A673 (cell line): ENCODE data around the gene IFT52. TPM values are rescaled to one million over a fixed set of nuclear protein-coding genes. Genes with fewer than 3 reads are reported as not detected.
"Not testable (repeated sequence)": the region's sequence is repeated elsewhere in the genome, so short reads cannot be mapped to it uniquely, and the experiment has no call there.

Experiments used
- BruUV-seq: library from RNA; stranded (reverse); fragments of 400-500 nt; replicated peaks from 2 replicates; lab custom pipeline; 2021; lab: Mats Ljungman, UMichigan
- CTCF ChIA-PET: fragments of 300-600 bp; sonication (Branson Sonifier 250); formaldehyde crosslinking; loops from one replicate; lab custom pipeline; 2022; ENCODE audit warnings: antibody characterized with exemption; lab: Charles Lee
- POLR2A ChIA-PET: fragments of 300-600 bp; sonication (Branson Sonifier 250); formaldehyde crosslinking; loops from one replicate; lab custom pipeline; 2022; ENCODE audit warnings: antibody characterized with exemption; ENCODE audit not compliant: low non-redundant PET; lab: Charles Lee
- DNase-seq: peaks from one replicate; pipeline ENCODE4 v3.0.0-alpha.2; 2015; ENCODE audit warnings: low spot score
- H3K27ac ChIP-seq: fragments of 200-600 bp; sonication (generic); 2 replicates; pipeline ENCODE4 v1.5.1; 2016; ENCODE audit warnings: mixed run types, low read depth, mild to moderate bottlenecking, mixed read lengths, antibody characterized with exemption, low read length; ENCODE audit not compliant: poor library complexity, severe bottlenecking
- H3K27me3 ChIP-seq: fragments of 200-600 bp; sonication (generic); replicated peaks from 2 replicates; pipeline ENCODE4 v1.6.1; 2017; ENCODE audit warnings: mixed run types, low read depth, mild to moderate bottlenecking, mixed read lengths, antibody characterized with exemption, low read length; ENCODE audit not compliant: insufficient read depth, poor library complexity
- H3K36me3 ChIP-seq: fragments of 200-600 bp; sonication (generic); 2 replicates; pipeline ENCODE4 v1.6.1; 2016; ENCODE audit warnings: mixed run types, mild to moderate bottlenecking, mixed read lengths, antibody characterized with exemption, low read length; ENCODE audit not compliant: insufficient read depth, poor library complexity, severe bottlenecking
- H3K4me1 ChIP-seq: fragments of 200-600 bp; sonication (generic); 2 replicates; pipeline ENCODE4 v1.6.1; 2017; ENCODE audit warnings: mixed run types, mild to moderate bottlenecking, mixed read lengths, antibody characterized with exemption, low read length; ENCODE audit not compliant: insufficient read depth, poor library complexity, severe bottlenecking
- H3K4me3 ChIP-seq: fragments of 200-600 bp; sonication (generic); 2 replicates; pipeline ENCODE4 v1.5.1; 2016; ENCODE audit warnings: low read depth, mixed run types, mild to moderate bottlenecking, mixed read lengths, low read length; ENCODE audit not compliant: poor library complexity, severe bottlenecking
- H3K9me3 ChIP-seq: fragments of 200-600 bp; sonication (generic); 2 replicates; pipeline ENCODE4 v1.6.1; 2016; ENCODE audit warnings: mixed run types, low read depth, mild to moderate bottlenecking, mixed read lengths, antibody characterized with exemption, low read length; ENCODE audit not compliant: poor library complexity, severe bottlenecking
- EZH2 ChIP-seq: fragments of 200-600 bp; sonication (generic); IDR thresholded peaks from 2 replicates; pipeline ENCODE4 v1.6.1; 2017; ENCODE audit warnings: borderline replicate concordance, low read depth, mild to moderate bottlenecking, mixed read lengths, antibody characterized with exemption, low read length; ENCODE audit not compliant: poor library complexity, severe bottlenecking
- intact Hi-C: fragments of 100-400 bp; cut with micrococcal nuclease; formaldehyde crosslinking; loops from one replicate; pipeline ENCODE4 v1.10.0; 2022; ENCODE audit not compliant: unreplicated experiment
- total RNA-seq: library from RNA; stranded (reverse); gene quantifications from 2 replicates; pipeline ENCODE4 v1.2.3, GENCODE V29; 2021
- TF ChIP-seq, protein P1 (sequence below): fragments of 300-800, 200-600 bp; sonication (generic); conservative IDR thresholded peaks from 2 replicates; pipeline ENCODE4 v1.5.1; 2017; ENCODE audit warnings: low read depth, mild to moderate bottlenecking, antibody characterized with exemption, low read length, moderate library complexity, mixed read lengths

Gene IFT52
- total RNA-seq, 1 experiment from 2014 or later, result 44.3 TPM

DNA sequence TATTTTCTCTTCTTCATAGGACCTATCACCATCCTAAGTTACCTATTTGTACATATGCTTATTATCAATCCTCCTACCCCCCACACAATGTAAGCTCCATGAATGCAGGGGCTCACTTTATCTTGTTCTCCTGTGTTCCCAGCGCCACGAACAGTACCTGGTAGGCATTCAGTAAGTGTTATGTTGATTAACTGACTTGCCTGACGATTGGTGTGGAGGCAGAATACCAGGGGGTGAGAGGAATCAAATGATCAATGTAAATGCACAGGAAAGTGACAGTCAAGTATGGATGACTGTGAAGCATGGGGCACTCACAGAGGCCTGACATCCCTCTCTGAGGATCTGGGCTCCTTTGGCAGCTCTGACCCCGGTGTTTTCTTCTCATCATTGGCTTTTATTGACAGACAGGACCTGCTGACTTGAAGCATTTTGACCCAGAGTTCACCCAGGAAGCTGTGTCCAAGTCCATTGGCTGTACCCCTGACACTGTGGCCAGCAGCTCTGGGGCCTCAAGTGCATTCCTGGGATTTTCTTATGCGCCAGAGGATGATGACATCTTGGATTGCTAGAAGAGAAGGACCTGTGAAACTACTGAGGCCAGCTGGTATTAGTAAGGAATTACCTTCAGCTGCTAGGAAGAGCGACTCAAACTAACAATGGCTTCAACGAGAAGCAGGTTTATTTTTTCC, 6.1 kb upstream of the IFT52 start:
- intact Hi-C loops, result no loop called here
- H3K9me3 ChIP-seq, result no peaks in the 10 kb centered on the region
- no peak for DNase-seq
- TF ChIP-seq, protein P1, sequence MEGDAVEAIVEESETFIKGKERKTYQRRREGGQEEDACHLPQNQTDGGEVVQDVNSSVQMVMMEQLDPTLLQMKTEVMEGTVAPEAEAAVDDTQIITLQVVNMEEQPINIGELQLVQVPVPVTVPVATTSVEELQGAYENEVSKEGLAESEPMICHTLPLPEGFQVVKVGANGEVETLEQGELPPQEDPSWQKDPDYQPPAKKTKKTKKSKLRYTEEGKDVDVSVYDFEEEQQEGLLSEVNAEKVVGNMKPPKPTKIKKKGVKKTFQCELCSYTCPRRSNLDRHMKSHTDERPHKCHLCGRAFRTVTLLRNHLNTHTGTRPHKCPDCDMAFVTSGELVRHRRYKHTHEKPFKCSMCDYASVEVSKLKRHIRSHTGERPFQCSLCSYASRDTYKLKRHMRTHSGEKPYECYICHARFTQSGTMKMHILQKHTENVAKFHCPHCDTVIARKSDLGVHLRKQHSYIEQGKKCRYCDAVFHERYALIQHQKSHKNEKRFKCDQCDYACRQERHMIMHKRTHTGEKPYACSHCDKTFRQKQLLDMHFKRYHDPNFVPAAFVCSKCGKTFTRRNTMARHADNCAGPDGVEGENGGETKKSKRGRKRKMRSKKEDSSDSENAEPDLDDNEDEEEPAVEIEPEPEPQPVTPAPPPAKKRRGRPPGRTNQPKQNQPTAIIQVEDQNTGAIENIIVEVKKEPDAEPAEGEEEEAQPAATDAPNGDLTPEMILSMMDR, result no peak
- no peak for TF ChIP-seq EZH2
- CTCF ChIA-PET, result no interaction called here
- no peak overlapping the region for H3K4me3 ChIP-seq
- no peak overlapping the region for H3K27ac ChIP-seq
- no peaks in the 10 kb centered on the region for H3K36me3 ChIP-seq
- BruUV-seq, result no TSS peak
- H3K4me1 ChIP-seq, result no peaks in the 10 kb centered on the region
- POLR2A ChIA-PET, result no interaction called here
- H3K27me3 ChIP-seq, result no peaks in the 10 kb centered on the region

DNA sequence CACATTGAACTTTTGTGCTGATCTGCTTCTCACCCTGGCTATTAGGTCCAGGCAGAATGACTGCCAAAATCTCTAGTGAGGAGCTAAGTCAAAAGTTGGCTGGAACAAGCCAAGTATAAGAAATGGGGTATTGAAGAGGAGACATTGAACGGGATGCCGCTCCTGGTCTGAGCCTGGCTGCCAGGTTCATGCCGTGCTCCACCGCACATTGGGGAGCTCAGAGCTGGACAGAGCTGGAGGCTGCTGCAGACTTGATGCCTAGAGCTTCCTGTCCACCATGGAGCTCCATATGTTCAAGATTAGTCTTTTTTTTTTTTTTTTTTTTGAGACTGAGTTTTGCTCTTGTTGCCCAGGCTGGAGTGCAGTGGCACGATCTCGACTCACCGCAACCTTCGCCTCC, 4.1 kb upstream of the IFT52 start:
- no TSS peak for BruUV-seq

DNA sequence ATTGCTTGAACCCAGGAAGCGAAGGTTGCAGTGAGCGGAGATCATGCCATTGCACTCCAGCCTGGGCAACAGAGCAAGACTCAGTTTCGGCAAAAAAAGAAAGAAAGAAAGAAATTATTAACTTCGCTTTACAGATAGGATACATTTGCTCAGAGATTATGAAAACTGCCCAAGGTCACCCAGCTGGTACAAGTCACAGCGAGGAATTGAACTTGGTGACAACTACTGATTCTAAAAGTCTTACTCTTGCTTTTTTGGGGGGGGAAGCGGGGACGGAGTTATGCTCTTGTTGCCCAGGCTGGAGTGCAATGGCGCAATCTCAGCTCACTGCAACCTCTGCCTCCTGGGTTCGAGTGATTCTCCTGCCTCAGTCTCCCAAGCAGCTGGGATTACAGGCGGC, 2.2 kb upstream of the IFT52 start:
- H3K9me3 ChIP-seq, H3K27ac ChIP-seq, CTCF ChIA-PET, H3K4me1 ChIP-seq, H3K36me3 ChIP-seq, intact Hi-C loops, POLR2A ChIA-PET, DNase-seq, H3K4me3 ChIP-seq, H3K27me3 ChIP-seq, BruUV-seq: not testable (repeated sequence)

More for the DNA sequence above, 4.1 kb upstream of the IFT52 start:
- no peaks in the 10 kb centered on the region for H3K36me3 ChIP-seq
- no peak overlapping the region for H3K4me3 ChIP-seq
- no peaks in the 10 kb centered on the region for H3K9me3 ChIP-seq
- ChIA-PET CTCF (no interaction called here), POLR2A (interaction anchor here (0.5 kb wide), 1 partner anchor 9 kb away, joined by 5 read pairs; no protein-coding TSS in a partner anchor)
- no peaks in the 10 kb centered on the region for H3K27me3 ChIP-seq
- no peak overlapping the region for H3K27ac ChIP-seq
- DNase-seq, result no peak
- peaks cover 6% of the 10 kb centered on the region for H3K4me1 ChIP-seq
- TF ChIP-seq EZH2, result no peak
- TF ChIP-seq, protein P1, result no peak
- intact Hi-C loops, result no loop called here

DNA sequence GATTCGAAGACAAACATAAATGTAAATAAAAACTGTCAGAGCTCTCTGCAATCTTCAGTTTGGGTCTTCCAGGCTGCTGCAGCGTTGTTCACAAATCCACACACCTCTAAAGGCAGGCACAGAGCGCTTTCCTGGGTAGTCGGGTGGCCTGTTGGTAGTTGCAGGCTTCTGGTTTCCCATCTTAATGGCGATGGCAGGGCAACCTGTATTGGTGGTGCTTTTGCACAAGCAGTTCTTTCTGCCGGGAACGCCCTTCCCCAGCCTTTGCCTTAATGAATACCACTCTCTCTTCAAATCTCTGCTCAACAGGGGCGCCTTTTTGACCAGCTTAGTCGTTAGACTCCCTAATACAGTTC, 723 bp upstream of the IFT52 start:
- TF ChIP-seq, protein P1, result no peak
- TF ChIP-seq EZH2, result no peak
- TSS peak; percentile 89 for BruUV-seq
- no peaks in the 10 kb centered on the region for H3K27me3 ChIP-seq
- H3K27ac ChIP-seq, result peak overlapping the region; percentile 97
- CTCF ChIA-PET, result no interaction called here
- H3K4me3 ChIP-seq, result peak overlapping the region; percentile 88
- POLR2A ChIA-PET, result interaction anchor here (0.6 kb wide), 1 partner anchor 92 kb away, joined by 3 read pairs; no protein-coding TSS in a partner anchor
- peaks cover 6% of the 10 kb centered on the region for H3K4me1 ChIP-seq
- no peaks in the 10 kb centered on the region for H3K9me3 ChIP-seq
- H3K36me3 ChIP-seq, result peaks cover 5% of the 10 kb centered on the region
- intact Hi-C loops, result no loop called here
- no peak for DNase-seq

DNA sequence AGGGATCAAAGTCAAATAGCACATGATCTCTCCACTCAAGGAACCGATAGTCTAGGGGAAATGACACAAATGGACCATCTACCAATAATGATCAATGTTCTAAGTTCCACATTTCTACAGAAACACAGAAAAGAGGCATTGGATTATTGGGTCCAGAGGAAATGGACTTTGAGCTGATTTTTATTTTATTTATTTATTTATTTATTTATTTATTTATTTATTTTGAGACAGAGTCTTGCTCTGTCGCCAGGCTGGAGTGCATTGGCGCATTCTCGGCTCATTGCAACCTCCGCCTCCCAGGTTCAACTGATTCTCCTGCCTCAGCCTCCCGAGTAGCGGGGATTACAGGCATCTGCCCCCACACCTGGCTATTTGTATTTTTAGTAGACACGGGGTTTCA, 11.2 kb downstream of the IFT52 start:
- intact Hi-C loops, DNase-seq, POLR2A ChIA-PET, CTCF ChIA-PET, H3K27me3 ChIP-seq, H3K4me3 ChIP-seq, H3K27ac ChIP-seq, H3K4me1 ChIP-seq, H3K9me3 ChIP-seq, BruUV-seq: not testable (repeated sequence)
- peaks cover 33% of the 10 kb centered on the region for H3K36me3 ChIP-seq
